GM20431 (cell line): ENCODE data around the gene PACSIN1.

ENCODE experiments used
- in situ Hi-C: fragments of 300-500 bp; cut with MseI, MboI; formaldehyde crosslinking; loops from one replicate; pipeline ENCODE4 v1.15.0; 2020; ENCODE audit warnings: low sequenced_read_pairs; ENCODE audit not compliant: unreplicated experiment

Gene PACSIN1

DNA sequence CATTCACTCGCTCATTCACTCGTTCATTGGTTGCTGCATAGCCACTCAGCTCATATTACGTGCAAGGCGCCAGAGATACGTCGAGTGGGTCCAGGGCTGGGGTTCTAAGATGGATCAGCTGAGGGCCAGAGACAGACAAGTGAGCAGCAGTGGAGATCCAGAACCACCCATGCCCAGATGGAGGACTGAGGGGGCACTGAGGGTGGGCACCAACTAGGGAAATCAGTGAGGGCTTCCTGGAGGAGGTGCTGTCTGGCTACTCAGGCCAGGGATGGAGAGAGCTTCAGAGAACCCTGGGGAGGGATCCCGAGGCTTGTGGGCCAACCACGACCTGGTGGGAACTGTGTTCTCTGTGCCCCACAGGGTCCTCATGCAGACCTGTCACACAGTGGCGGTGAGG is 90.6 kb downstream of the PACSIN1 start:
- in situ Hi-C loops, result no loop called here

DNA sequence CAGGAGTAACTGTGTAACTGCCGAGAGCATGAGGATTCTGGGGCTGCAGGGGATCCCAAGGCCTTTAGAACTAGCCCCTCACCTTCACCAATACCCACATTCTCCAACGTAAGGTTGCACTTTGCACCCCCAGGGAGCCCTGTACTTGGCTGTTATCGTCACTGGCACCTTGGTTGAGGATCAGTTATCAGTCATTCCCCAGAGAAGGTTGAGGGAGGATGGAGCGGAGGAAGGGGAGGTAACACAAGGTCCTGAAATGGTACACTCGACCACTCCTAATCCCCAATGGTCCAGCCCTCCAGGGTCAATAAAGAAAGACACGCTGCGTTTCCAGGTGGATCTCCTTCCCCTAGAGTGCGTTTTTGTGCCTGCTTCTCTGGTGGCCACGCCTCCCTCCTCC is 91.4 kb downstream of the PACSIN1 start:
- in situ Hi-C loops, result no loop called here

DNA sequence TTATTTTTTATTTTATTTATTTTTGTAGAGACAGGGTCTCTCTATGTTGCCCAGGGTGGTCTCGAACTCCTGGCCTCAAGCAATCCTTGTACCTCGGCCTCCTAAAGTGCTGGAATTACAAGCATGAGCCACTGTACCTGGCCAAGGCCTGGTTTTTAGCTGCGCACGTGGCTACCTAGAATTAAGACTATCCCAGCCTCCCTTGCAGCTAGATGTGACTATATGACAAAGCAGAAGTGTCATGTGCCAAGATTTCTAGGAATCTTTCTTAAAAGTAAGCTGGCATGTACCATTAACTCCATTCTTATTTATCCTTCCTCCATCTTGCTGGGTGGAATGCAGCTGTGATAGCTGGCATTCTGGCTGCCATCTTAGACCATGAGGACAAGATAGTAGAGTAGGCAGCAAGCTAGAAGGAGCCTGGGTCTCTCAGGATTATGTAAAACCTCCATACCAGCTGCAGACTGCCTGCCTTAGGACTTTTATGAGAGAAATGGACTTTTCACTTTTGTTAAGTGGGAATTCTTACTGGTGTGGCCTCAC is 92.4 kb downstream of the PACSIN1 start:
- in situ Hi-C loops, result no loop called here

GRCh38 chr6:34559651-34560365 is 93.9 kb downstream of the PACSIN1 start:
- in situ Hi-C loops, result no loop called here

GRCh38 chr6:34560366-34561226 is 94.7 kb downstream of the PACSIN1 start:
- in situ Hi-C loops, result no loop called here

DNA sequence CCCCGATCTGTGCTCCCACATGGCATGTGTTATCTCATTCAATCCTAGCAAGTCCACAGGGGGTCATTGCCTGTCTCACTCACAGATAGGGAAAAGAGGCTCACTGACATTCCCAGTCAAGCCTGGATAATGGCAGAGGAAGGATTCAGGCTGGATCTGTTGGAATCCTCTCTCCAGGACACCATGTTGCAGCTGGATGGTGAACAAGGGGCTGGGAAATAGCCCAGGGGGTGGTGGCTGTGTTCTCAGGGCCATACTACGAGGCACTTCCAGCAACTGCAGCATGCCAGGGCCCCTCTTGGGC is 95.3 kb downstream of the PACSIN1 start:
- in situ Hi-C loops, result no loop called here

GRCh38 chr6:34562350-34562749 is 96.5 kb downstream of the PACSIN1 start:
- in situ Hi-C loops, result no loop called here

DNA sequence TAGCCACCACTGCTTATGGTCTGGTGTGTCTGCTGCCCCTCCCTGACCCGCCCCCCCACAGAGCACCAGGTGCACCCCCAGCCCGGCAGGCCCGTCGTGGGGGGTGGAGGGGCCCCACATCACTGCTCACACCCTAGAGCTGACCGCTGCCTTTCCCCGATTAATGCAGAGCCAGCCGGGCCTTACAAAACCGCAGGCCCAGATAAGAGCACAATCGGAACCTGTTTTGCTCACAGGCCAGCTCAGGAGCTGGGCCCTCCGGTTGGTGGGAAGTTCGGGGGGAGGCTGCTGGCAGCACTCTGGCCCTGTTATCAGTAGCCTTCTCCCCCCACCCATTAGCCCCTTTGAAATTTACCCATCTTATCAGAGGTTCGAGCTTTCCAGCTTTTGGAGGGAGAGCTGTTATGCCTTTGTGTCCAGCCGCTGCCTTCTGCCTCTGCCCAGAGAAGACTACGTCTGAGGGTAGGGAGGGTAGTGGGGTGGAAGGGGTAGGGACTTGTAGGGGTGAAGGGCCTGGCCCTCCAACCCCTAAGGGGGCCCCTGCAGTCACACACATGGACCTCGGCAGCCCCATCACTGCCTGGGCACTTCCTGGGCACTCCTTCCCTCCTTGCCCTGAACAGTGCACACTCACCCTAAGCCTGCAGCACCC is 97.1 kb downstream of the PACSIN1 start:
- in situ Hi-C loops, result no loop called here

DNA sequence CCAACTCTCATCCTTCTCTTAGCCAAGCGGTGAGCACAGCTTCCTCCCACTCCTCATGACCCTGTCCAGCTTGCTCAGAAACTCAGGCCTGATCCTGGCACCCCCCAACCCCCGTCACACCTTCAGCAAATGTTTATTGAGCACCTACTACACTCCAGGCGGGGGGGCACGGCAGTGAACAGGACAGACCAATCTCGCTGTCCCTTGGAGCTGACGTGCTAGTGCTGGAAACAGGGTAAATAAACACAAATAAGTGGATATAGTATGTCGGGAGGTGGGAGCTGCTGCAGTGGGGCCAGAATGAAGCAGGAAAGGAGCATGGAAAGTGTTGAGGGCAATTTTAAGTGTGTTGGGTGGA is 97.6 kb downstream of the PACSIN1 start:
- in situ Hi-C loops, result no loop called here

GRCh38 chr6:34564181-34564580 is 98.3 kb downstream of the PACSIN1 start:
- in situ Hi-C loops, result no loop called here

DNA sequence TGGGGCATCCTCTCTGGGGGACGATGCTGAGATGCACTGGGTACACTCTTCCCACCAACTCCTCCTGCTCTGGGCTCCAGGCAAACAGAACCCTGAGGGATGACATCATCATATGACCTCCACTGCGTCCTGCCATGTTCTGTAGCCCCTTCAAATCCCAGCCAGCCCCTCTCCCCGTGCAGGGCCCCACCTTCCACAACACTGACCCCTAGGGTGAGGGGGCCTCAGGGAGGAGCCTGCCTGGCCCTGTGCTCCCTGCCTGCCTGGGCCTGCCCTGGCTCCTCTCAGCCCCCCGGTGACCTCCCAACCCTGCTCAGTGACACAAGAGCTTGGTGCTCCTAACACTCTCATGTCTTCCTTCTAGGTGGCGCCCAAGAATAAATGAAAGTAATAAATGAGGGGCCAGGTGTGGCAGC is 99.9 kb downstream of the PACSIN1 start:
- in situ Hi-C loops, result no loop called here

DNA sequence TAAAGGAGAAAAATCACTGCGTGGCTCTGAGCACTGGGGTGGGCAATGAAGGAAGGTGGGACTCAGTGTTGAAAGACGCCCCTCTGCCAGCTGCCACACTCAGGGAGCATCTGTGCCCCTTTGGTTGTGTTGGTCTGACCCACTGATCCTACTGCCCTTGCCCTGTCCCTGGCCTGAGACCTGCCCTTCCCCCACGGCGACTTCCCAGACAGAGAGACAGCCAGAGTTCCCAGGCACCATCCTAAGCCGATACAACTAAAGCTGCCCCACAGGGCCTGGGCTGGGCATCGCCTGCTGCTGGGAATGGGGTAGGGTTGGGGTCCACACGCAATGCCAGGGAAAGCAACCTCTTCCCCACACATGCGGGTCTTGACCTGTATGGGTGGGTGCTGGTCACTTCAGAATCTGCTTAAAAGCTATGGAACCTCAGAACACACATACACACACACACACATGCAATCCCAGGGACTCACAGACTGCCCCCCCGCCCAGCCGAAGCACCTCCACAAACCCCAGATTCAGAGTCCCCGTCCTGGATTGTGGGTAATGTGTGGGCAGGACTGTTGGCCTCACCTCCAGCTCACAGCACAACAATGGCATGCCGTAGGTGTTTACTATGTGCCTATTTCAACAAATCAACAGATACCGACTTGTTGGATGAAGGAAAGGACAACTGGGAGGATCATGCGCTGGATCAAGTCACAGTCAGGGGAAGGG is 101.1 kb downstream of the PACSIN1 start:
- in situ Hi-C loops, result no loop called here

DNA sequence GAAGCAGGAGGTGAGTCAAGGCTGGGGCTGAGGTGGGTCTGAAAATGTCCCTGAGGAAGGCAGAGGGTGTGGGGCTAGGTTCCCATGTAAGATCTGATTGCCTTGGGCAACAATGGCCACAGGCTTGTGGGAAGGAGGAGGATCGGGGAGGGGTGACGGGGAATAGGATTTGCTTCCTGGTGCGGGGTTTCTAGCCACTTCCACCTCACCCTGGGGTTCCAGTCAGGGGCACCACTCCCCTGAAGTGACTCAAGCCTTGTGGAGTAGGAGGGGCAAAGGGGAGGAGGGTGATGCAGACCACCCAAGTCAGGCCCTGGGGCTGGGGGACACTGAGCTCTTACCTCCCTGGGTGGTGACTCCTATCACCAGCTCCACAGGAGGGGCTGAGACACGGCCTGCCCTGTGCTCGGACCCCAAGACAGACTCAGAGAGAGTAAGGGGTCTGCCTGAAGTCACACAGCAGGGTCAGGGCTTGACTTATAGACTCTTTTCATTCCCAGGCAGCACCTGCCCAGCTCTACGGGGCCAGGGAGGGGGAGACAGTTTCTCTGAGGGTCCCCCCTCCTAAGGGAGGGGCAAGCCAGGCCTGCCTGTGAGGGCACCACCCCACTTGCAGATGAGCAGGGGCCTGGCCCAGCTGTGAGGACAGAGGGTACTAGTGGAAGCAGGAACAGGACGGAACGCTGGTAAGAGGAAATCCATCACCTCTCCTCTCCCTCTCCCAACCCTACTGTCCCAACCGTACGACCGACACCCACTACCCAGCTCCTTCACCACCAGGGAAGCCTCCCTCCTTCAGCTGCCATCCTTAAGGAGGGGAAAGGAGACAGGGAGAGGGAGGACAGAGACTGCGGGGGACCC is 102.7 kb downstream of the PACSIN1 start:
- in situ Hi-C loops, result no loop called here

GRCh38 chr6:34569361-34569973 is 103.6 kb downstream of the PACSIN1 start:
- in situ Hi-C loops, result no loop called here

GRCh38 chr6:34570066-34570833 is 104.4 kb downstream of the PACSIN1 start:
- in situ Hi-C loops, result no loop called here

DNA sequence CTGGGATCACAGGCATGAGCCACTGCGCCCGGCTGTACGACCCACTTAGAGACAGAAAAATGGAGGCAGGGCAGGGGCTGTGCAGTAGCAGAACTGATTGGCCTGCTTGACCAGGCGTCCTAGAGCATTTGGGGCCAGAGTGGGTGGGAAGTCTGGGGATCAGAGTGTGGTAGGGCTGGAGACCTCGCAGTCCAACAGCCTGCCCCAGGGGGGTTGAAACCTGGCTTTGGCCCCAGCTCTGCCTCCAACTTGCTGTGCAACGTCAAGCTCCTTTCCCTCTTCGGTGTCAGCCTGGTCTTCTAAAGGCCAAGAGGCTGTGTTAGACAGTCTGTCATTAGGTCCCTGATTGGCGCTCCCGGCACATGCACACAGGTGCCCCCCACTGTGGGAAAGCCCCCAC is 105.5 kb downstream of the PACSIN1 start:
- in situ Hi-C loops, result no loop called here

- in situ Hi-C loops, result no loop called here
These were observed 106.1 kb downstream of the PACSIN1 start for GRCh38 chr6:34572021-34572420.

DNA sequence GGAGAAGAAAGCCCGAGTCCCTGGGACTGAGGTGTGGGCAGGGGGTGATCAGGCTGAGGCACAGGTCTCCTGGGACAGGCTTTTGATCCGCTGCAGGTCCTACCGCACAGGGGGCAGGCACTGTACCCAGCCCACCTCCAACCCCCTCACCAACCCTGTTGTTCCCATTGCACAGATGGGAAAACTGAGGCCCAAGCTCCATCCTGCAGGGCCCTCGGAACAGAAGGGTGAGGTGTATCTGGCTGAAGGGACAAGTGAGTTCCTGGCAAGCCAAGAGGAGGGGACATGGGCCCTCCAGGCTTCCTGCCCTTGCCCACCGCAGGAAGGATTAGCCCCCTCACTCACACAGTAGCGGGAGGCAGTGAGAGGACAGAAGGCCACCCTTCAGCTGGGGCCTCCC is 106.7 kb downstream of the PACSIN1 start:
- in situ Hi-C loops, result no loop called here
